GM10847 (cell line): ENCODE measurements around the gene CILP2.
A peak's percentile ranks its signal among the peaks of the same experiment; 100 is the strongest.

Source experiments
- POLR2A ChIP-seq: IDR thresholded peaks from 2 replicates; pipeline ENCODE4 v1.6.1; 2011; ENCODE audit not compliant: insufficient read length; ENCODE audit errors: extremely low read depth

Gene CILP2

GRCh38 chr19:19515642-19516519 lies 22.2 kb upstream of the CILP2 start, which contains the start of gene NDUFA13:
Gene NDUFA13 (plus strand): TSS chr19:19516225. CDS start chr19:19516239, 14 bp downstream.
- TF ChIP-seq POLR2A: peak; percentile 91

GRCh38 chr19:19517235-19517619 lies 20.8 kb upstream of the CILP2 start:
- TF ChIP-seq POLR2A: no peak

- no peak for TF ChIP-seq POLR2A
Measured at GRCh38 chr19:19520989-19521388, 17.1 kb upstream of the CILP2 start.

- TF ChIP-seq POLR2A: no peak
Measured at GRCh38 chr19:19523177-19523576, 14.9 kb upstream of the CILP2 start.

- TF ChIP-seq POLR2A: no peak
Measured at GRCh38 chr19:19524053-19524452, 14.0 kb upstream of the CILP2 start.

- TF ChIP-seq POLR2A: no peak
Measured at GRCh38 chr19:19525611-19526380, 12.3 kb upstream of the CILP2 start.

- no peak for TF ChIP-seq POLR2A
Measured at GRCh38 chr19:19526581-19527370, 11.3 kb upstream of the CILP2 start.

GRCh38 chr19:19527371-19527656 lies 10.8 kb upstream of the CILP2 start:
- no peak for TF ChIP-seq POLR2A

GRCh38 chr19:19527674-19528625 lies 10.1 kb upstream of the CILP2 start:
- no peak for TF ChIP-seq POLR2A

- no peak for TF ChIP-seq POLR2A
Measured at GRCh38 chr19:19528721-19529490, 9.2 kb upstream of the CILP2 start, which contains the start of gene YJEFN3. Gene YJEFN3 (plus strand): TSS chr19:19528911. CDS start chr19:19528933, 22 bp downstream.

GRCh38 chr19:19529783-19530422 lies 8.2 kb upstream of the CILP2 start:
- no peak for TF ChIP-seq POLR2A

GRCh38 chr19:19530423-19530804 lies 7.7 kb upstream of the CILP2 start:
- no peak for TF ChIP-seq POLR2A

GRCh38 chr19:19530889-19531288 lies 7.2 kb upstream of the CILP2 start:
- TF ChIP-seq POLR2A: no peak
